Measurements from ENCODE around the gene ADISSP. TPM values are rescaled to one million over a fixed set of nuclear protein-coding genes. Genes with fewer than 3 reads are reported as not detected.
A peak's percentile ranks its signal among the peaks of the same experiment; 100 is the strongest.

Gene ADISSP
- total RNA-seq, 1 donor from 2014 or later = 48.4 TPM

DNA sequence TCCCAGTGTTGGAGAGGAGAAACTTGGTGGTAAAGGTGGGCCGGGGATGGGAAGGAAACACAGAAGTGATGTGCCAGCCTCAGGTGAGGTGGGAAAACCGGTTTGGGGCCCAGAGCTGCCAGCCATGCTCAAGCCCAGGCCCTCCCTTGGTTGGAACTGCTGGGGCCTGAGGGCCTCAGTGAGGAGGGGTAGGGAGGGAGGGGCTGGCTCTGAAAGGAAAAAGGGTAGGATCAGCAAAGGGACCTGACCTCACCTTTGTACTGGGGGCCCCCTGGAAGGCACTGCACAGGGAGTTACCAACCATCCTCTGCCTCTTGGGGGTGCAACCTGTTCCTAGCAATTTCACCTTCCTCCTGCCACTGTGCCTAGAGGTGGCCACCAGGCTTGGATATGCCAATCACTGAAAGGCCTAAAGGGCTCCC, 15.5 kb upstream of the ADISSP start:
- TF ChIP-seq, protein P1, sequence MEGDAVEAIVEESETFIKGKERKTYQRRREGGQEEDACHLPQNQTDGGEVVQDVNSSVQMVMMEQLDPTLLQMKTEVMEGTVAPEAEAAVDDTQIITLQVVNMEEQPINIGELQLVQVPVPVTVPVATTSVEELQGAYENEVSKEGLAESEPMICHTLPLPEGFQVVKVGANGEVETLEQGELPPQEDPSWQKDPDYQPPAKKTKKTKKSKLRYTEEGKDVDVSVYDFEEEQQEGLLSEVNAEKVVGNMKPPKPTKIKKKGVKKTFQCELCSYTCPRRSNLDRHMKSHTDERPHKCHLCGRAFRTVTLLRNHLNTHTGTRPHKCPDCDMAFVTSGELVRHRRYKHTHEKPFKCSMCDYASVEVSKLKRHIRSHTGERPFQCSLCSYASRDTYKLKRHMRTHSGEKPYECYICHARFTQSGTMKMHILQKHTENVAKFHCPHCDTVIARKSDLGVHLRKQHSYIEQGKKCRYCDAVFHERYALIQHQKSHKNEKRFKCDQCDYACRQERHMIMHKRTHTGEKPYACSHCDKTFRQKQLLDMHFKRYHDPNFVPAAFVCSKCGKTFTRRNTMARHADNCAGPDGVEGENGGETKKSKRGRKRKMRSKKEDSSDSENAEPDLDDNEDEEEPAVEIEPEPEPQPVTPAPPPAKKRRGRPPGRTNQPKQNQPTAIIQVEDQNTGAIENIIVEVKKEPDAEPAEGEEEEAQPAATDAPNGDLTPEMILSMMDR (IDR thresholded peaks at IDR 0.05) = no peak
- H3K27ac ChIP-seq = no peak overlapping the region
- H3K4me1 ChIP-seq = peaks cover 25 to 35% of the 10 kb centered on the region in 2 donors
- H3K27me3 ChIP-seq = no peaks in the 10 kb centered on the region
- DNase-seq (ENCODE audit: low spot score in 2 of 2) = no peak
- H3K9me3 ChIP-seq = no peaks in the 10 kb centered on the region
- no peak overlapping the region for H3K4me3 ChIP-seq
- intact Hi-C loops (cut with DNase I) = no loop called here
- peaks cover 0 to 12% of the 10 kb centered on the region in 2 donors for H3K36me3 ChIP-seq

DNA sequence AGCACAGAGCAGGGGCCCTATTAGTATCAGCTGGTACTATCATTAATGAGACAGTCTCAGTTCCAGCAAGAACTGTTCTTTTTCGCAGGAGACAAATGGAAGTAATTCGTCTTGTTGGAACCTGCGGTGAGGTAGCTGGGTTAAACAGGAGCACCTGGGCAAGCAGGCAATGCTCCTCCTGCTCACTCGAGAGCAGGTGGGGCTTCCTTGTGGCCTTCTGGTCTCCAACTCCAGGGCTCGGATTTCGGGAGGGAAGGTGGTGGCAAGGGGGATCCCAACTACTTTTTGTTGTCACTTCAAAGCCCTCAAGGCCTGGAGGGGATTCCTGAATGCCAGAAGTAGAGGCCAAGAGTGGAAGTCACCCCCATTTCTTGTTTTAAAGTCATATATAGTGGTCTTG, 15.0 kb upstream of the ADISSP start:
- Histone ChIP-seq H3K27me3 (no peaks in the 10 kb centered on the region), H3K9me3 (no peaks in the 10 kb centered on the region), H3K4me1 (peaks cover 26 to 38% of the 10 kb centered on the region in 2 donors), H3K4me3 (no peak overlapping the region), H3K36me3 (peaks cover 0 to 12% of the 10 kb centered on the region in 2 donors), H3K27ac (no peak overlapping the region)
- intact Hi-C loops (cut with DNase I) = no loop called here
- peak in 1 of 2 donors; percentile 58 for DNase-seq (ENCODE audit: low spot score in 2 of 2)
- TF ChIP-seq, protein P1 (IDR thresholded peaks at IDR 0.05) = no peak

DNA sequence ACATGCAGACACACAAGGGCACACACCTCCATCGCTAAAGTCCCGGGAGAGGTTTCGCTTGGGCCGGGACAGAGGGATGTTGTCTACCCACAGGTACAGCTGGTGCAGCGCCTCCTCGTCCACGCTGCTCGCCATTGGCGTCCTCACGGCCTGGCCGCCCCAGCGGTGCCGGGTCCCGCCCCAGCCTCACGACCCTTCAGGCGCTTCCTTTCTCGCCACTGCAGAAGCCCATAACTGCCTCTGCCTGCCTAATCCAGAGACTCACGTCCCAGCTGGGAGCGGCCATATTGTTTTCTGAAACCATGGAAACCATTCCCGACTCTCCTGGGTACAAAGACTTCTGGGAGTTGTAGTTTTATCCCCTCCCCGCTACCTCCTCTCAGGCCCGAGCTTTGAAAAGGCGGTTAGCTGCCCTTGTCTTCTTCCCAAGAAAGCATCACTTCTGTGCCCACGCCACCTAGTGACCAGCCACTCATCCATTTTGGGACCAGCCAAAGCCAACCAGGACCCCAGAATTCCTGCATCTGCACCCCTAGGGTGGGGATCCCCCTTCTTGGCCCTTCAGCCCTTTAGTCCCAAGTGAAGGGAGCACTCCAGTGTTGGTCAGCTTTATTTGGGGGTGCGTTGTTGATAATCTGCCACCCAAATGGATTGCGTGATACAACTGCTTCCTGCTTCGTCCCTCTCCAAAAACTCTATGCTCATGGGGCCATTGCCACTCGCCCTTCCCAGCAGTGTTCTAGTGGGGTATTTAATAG, 13.8 kb upstream of the ADISSP start, which contains the start of gene SPEF1:
TSS of gene SPEF1 (minus strand) at position 296 of the 758 bp plus-strand sequence. CDS start at position 135, 161 bp downstream.
- intact Hi-C loops (cut with DNase I) = loop anchor here (1.0 to 2.0 kb wide), 3 partner anchors 14 to 105 kb away; partner anchors contain the start of gene ADISSP
- H3K27ac ChIP-seq = peak within 1 kb of the TSS; percentile 44 to 57

DNA sequence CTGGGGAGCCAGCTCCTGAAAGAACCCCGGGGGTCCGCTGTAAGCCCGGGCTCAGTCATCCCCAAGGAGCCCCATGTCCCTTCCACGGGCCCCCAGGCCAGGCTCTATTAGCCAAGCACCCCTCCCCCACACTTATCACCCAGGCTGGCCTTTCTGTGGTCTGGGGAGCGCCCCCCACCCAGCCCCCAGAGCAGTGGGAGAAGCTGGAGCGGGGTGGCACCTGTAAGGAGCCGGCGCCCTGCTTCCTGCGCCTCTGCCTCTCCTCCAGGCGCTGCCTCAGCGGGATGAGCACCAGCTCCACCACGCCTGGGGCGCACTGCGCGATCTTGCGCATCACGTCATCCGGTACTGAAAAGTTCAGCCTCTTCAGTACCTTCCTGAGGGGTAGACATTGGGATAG, 11.4 kb upstream of the ADISSP start:
- Histone ChIP-seq H3K9me3 (no peaks in the 10 kb centered on the region), H3K4me3 (no peak overlapping the region), H3K36me3 (peaks cover 0 to 4% of the 10 kb centered on the region in 2 donors), H3K4me1 (peaks cover 8 to 20% of the 10 kb centered on the region in 2 donors), H3K27ac (no peak overlapping the region), H3K27me3 (no peaks in the 10 kb centered on the region)
- intact Hi-C loops (cut with DNase I) = no loop called here
- DNase-seq (ENCODE audit: low spot score in 2 of 2) = no peak
- TF ChIP-seq, protein P1 (IDR thresholded peaks at IDR 0.05) = no peak

More for the DNA sequence above, 13.8 kb upstream of the ADISSP start, which contains the start of gene SPEF1:
- no peaks in the 10 kb centered on the region for H3K9me3 ChIP-seq
- H3K4me1 ChIP-seq = peaks cover 26 to 38% of the 10 kb centered on the region in 2 donors
- TF ChIP-seq, protein P1 (IDR thresholded peaks at IDR 0.05) = peak; percentile 24 to 50 (median 30)
- peak within 1 kb of the TSS; percentile 28 to 30 for H3K4me3 ChIP-seq
- peak; percentile 61 to 93 for DNase-seq (ENCODE audit: low spot score in 2 of 2)
- peaks cover 0 to 12% of the 10 kb centered on the region in 2 donors for H3K36me3 ChIP-seq
- H3K27me3 ChIP-seq = no peaks in the 10 kb centered on the region

DNA sequence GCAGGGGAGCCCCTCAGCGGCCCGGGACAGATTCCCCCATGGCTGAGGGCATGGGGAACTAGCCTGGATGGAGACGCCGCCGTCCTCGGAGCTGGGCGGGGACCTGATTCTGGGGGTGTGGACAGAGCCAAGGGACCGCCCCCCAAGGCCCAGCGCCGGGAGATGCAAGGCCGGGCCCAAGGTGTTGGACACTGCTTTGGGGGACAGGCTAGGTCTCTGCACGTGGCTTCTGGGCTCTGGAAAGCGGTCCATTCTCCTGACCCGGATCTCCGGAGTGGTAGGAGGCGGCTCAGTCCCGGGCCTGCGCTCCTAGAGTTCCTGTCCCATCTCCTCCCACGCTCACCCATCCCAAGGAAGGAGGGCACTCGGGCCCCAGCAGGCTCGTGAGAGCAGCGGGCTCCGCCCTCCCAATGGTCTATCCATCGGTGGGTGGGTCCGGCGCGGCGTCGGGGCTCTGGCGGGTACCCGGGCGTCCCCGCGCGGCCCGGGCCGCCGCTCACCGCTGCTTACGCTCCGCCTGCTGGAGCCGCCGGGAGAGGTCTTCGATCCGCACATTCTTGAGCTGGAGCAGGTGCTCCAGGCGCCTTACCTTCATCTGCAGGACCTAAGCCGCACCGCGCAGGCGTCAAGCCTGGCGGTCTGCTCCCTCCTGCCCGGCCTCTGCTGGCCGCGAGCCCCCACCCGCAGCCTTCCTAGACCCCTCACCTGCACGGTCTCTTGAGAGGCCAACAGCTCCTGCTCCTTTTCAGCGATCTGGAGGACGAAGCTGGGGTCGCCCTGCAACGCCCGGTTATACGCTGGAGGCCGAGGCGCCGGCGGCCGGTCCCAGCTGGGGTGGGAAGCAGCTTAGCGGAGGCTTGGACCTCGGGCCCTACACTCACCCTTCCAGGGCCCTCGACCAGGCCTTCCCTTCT, 10.4 kb upstream of the ADISSP start:
- Histone ChIP-seq H3K36me3 (no peaks in the 10 kb centered on the region), H3K27ac (no peak overlapping the region), H3K4me3 (peak overlapping the region; percentile 57 to 62), H3K27me3 (no peaks in the 10 kb centered on the region), H3K4me1 (peaks cover 5 to 14% of the 10 kb centered on the region in 2 donors), H3K9me3 (no peaks in the 10 kb centered on the region)
- intact Hi-C loops (cut with DNase I) = no loop called here
- peak in 1 of 2 donors; percentile 82 for DNase-seq (ENCODE audit: low spot score in 2 of 2)
- TF ChIP-seq, protein P1 (IDR thresholded peaks at IDR 0.05) = no peak
